Cardiac muscle cell (in vitro differentiated cells and primary cell): Measurements from ENCODE around the gene YAP1. TPM values are rescaled to one million over a fixed set of nuclear protein-coding genes. Genes with fewer than 3 reads are reported as not detected.

Experiments used
- DNase-seq, 2 donors: peaks; one replicate each; pipeline versions ENCODE4 v3.0.0 to v3.0.0-alpha.2; 2010 to 2017; ENCODE audit warnings: low read depth in 1 of 2, low spot score in 1 of 2
- H3K27ac ChIP-seq: fragments of 200-600 bp; sonication (generic); 2 replicates; pipeline ENCODE4 v1.5.1; 2016
- H3K27me3 ChIP-seq: fragments of 200-600 bp; sonication (generic); 2 replicates; pipeline ENCODE4 v1.6.0; 2016; ENCODE audit warnings: control low read depth
- H3K36me3 ChIP-seq: fragments of 200-600 bp; sonication (generic); 2 replicates; pipeline ENCODE4 v1.5.1; 2016; ENCODE audit warnings: control low read depth
- H3K4me1 ChIP-seq: fragments of 200-600 bp; sonication (generic); 2 replicates; pipeline ENCODE4 v1.8.1; 2017; ENCODE audit warnings: low read depth, mild to moderate bottlenecking, mixed run types
- H3K4me3 ChIP-seq: fragments of 200-600 bp; sonication (generic); 2 replicates; pipeline ENCODE4 v1.5.1; 2016; ENCODE audit warnings: mild to moderate bottlenecking
- H3K9me3 ChIP-seq: fragments of 200-600 bp; sonication (generic); 2 replicates; pipeline ENCODE4 v1.5.1; 2017; ENCODE audit warnings: low read depth, mild to moderate bottlenecking, control low read depth
- polyA plus RNA-seq: library from polyadenylated mRNA; unstranded; fragments of >200 nt; fragmentation: Nextera tagmentation; extraction: Ambion mirVana; gene quantifications from 2 replicates; pipeline ENCODE4 v1.2.1, GENCODE V29; 2016
- total RNA-seq: library from RNA; depleted of rRNA; stranded (reverse); fragments of >200 nt; gene quantifications from 2 replicates; pipeline ENCODE4 v1.2.3, GENCODE V29; 2016
- TF ChIP-seq, protein P1 (sequence below): IDR thresholded peaks from 2 replicates; pipeline ENCODE4 v1.5.1; 2012; ENCODE audit warnings: low read depth, mild to moderate bottlenecking, low read length

The YAP1 gene
- total and polyA plus RNA-seq, 2 experiments from 2014 or later, result 40.8 to 277 TPM

DNA sequence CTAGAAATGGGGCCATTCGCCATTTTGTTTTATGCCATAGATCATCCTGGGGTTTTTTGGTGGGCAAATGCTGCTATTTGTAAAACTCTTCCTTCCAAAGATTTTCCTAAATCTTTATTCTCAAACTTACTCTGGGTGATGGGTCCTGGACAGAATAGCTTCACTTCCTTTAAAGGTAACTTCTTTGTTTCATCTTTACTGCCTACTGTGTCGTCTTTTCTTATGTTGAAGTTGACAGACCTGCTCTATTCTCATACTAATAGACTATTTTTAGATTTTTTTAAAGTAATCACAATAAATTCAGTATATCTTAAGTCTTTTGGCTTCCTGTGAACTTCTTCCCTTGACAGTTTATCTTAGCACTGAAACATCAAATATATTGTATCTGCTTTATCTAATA is 98.6 kb downstream of the YAP1 start:
- Histone ChIP-seq H3K9me3 (no peaks in the 10 kb centered on the region), H3K27me3 (no peaks in the 10 kb centered on the region), H3K27ac (peak overlapping the region; percentile 18), H3K36me3 (peaks cover 46% of the 10 kb centered on the region), H3K4me3 (no peak overlapping the region), H3K4me1 (no peaks in the 10 kb centered on the region)
- no peak for DNase-seq
- TF ChIP-seq, protein P1, sequence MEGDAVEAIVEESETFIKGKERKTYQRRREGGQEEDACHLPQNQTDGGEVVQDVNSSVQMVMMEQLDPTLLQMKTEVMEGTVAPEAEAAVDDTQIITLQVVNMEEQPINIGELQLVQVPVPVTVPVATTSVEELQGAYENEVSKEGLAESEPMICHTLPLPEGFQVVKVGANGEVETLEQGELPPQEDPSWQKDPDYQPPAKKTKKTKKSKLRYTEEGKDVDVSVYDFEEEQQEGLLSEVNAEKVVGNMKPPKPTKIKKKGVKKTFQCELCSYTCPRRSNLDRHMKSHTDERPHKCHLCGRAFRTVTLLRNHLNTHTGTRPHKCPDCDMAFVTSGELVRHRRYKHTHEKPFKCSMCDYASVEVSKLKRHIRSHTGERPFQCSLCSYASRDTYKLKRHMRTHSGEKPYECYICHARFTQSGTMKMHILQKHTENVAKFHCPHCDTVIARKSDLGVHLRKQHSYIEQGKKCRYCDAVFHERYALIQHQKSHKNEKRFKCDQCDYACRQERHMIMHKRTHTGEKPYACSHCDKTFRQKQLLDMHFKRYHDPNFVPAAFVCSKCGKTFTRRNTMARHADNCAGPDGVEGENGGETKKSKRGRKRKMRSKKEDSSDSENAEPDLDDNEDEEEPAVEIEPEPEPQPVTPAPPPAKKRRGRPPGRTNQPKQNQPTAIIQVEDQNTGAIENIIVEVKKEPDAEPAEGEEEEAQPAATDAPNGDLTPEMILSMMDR, result no peak

DNA sequence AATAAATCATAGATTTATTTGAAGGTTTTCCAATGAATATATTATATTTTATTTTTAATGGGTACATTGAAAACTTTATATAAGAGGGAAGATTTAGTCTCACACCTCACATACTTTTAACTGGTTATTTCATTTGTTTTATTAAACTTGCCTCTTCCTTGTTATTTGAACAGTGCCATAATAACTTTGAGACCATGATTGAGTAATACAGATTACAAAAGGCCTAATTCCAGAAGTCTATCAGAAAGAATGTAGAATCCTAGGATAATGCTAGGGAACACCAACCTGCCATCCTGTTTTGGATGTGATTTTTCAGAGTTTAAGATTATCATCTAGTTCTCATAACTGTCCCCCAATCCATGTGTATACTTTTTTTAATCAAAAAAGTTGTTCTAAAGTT is 104.4 kb downstream of the YAP1 start:
- Histone ChIP-seq H3K4me3 (no peak overlapping the region), H3K36me3 (peaks cover 32% of the 10 kb centered on the region), H3K27me3 (no peaks in the 10 kb centered on the region), H3K4me1 (peaks cover 12% of the 10 kb centered on the region), H3K27ac (peak overlapping the region; percentile 21), H3K9me3 (no peaks in the 10 kb centered on the region)
- no peak for DNase-seq
- TF ChIP-seq, protein P1, result no peak

DNA sequence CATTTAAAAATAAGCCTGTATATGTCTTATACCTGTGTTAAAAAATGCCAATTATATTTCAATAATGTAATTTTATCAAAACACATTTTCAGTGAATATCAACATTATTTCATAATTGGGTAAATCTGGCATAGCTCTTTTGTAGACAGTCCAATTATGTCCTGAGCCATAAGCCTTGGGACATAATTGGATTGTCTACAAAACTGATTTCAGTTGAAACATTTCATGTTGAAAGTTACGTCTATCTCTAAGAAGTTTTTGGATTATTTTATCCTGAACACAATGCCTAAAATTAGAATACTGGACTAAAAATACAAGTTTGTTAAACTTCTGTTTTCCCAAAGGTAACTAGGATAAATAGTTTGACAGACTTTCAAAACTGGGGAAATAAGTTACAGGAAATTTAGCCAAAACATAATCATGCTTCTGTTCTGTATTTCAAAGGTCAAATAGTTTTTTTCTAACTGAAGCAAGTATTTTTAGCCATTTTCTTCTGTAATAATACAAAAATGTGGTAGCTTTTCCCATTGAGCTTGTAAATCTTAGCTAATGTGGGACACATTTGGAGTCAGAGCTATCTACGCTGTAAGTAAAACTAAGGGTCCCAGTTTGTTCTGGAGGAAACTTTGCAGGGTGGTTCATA is 106.3 kb downstream of the YAP1 start:
- H3K27me3 ChIP-seq, result no peaks in the 10 kb centered on the region
- TF ChIP-seq, protein P1, result no peak
- H3K4me3 ChIP-seq, result no peak overlapping the region
- peaks cover 12% of the 10 kb centered on the region for H3K4me1 ChIP-seq
- H3K27ac ChIP-seq, result peak overlapping the region; percentile 12
- H3K9me3 ChIP-seq, result no peaks in the 10 kb centered on the region
- no peak for DNase-seq
- peaks cover 24% of the 10 kb centered on the region for H3K36me3 ChIP-seq

DNA sequence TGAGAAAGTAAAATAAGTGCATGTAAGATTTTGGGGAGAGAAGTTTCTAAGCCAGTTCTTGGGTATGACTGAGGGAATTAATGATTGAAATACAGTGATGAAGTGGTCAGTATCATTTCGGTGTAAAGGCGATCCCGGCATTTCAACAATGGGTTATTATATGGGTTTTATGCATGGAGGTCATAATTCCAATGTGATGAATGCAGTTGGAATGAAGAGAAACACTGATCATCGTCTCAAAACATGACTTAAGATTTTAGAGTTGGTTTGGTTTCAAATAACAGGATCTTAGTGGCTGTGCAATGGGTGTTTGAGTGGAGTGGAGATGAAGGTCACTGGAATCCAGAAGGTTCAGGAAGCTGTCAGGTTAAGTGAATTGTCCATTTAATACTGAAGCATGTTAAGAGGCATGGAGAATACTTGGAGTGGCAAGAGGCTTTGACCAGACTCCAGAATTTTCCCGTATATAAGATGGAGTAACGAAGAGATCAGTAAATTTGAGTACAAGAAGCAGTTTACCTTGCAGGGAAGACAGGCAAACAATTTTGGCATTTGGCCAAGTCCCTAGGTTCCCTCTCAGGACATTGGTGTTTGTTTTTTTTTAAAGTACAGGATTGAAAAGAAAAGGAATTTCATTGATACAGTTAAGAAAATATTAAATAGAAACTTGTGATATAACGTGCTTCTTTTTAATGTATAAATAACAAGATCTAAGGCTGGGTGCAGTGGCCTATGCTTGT is 110.7 kb downstream of the YAP1 start:
- no peak for DNase-seq
- Histone ChIP-seq H3K27ac (peak overlapping the region; percentile 2), H3K4me1 (peaks cover 10% of the 10 kb centered on the region), H3K27me3 (no peaks in the 10 kb centered on the region), H3K36me3 (peaks cover 37% of the 10 kb centered on the region), H3K4me3 (no peak overlapping the region), H3K9me3 (no peaks in the 10 kb centered on the region)
- TF ChIP-seq, protein P1, result no peak

DNA sequence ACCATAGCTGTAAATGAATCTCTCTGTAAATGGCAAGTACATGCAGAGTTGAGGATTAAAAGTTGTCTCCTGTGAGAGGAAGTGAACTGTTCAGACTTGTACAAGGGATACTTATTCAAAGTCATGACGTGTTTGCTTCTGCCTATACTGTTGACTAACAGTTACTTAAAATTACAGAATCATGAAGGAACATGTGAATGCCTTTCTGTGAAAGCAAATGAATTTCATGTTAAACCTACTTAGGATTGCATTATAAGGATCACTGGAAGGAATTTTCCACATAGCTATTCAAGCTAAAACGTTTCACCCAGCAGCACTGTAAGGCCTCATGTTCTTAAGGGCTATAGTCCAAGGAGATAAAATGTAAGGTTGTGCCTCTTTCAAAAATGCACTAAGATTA is 113.6 kb downstream of the YAP1 start:
- peak overlapping the region; percentile 59 for H3K27ac ChIP-seq
- peaks cover 18% of the 10 kb centered on the region for H3K4me1 ChIP-seq
- DNase-seq, result peak in 1 of 2 donors; percentile 63
- H3K4me3 ChIP-seq, result no peak overlapping the region
- H3K36me3 ChIP-seq, result peaks cover 33% of the 10 kb centered on the region
- TF ChIP-seq, protein P1, result no peak
- H3K9me3 ChIP-seq, result no peaks in the 10 kb centered on the region
- no peaks in the 10 kb centered on the region for H3K27me3 ChIP-seq
